SIG-M5 treated with dmso at 0.1 percent for 504 hours (cell line): Measurements from ENCODE around the gene INPP4A.

Source experiments
- DNase-seq: peaks from one replicate; lab custom pipeline; 2025; ENCODE audit not compliant: unreplicated experiment; lab: John Stamatoyannopoulos, UW

The INPP4A gene

GRCh38 chr2:98473995-98474780 lies 29.5 kb downstream of the INPP4A start:
- DNase-seq, result no peak

GRCh38 chr2:98474979-98475632 lies 30.4 kb downstream of the INPP4A start:
- DNase-seq, result no peak

- DNase-seq, result no peak
These were observed 31.7 kb downstream of the INPP4A start for GRCh38 chr2:98476192-98476868.

- DNase-seq, result no peak
These were observed 32.4 kb downstream of the INPP4A start for GRCh38 chr2:98477036-98477435.

- DNase-seq, result no peak
These were observed 32.8 kb downstream of the INPP4A start for GRCh38 chr2:98477506-98477905.

GRCh38 chr2:98478088-98478551 lies 33.5 kb downstream of the INPP4A start:
- peak; percentile 23 for DNase-seq

GRCh38 chr2:98478907-98479306 lies 34.2 kb downstream of the INPP4A start:
- DNase-seq, result no peak

GRCh38 chr2:98479371-98479770 lies 34.7 kb downstream of the INPP4A start:
- no peak for DNase-seq

- peak; percentile 32 for DNase-seq
These were observed 35.4 kb downstream of the INPP4A start for GRCh38 chr2:98479959-98480524.

- DNase-seq, result no peak
These were observed 35.9 kb downstream of the INPP4A start for GRCh38 chr2:98480598-98480997.

- DNase-seq, result no peak
These were observed 37.7 kb downstream of the INPP4A start for GRCh38 chr2:98482362-98482761.

GRCh38 chr2:98483257-98483861 lies 38.7 kb downstream of the INPP4A start:
- DNase-seq, result peak; percentile 55

- no peak for DNase-seq
These were observed 39.5 kb downstream of the INPP4A start for GRCh38 chr2:98484121-98484557.

GRCh38 chr2:98484652-98485452 lies 40.2 kb downstream of the INPP4A start:
- no peak for DNase-seq

GRCh38 chr2:98485453-98485755 lies 40.7 kb downstream of the INPP4A start:
- DNase-seq, result no peak

- no peak for DNase-seq
These were observed 41.8 kb downstream of the INPP4A start for GRCh38 chr2:98486374-98486981.

GRCh38 chr2:98487101-98487805 lies 42.6 kb downstream of the INPP4A start:
- DNase-seq, result no peak

GRCh38 chr2:98487806-98488189 lies 43.1 kb downstream of the INPP4A start:
- peak; percentile 68 for DNase-seq

- DNase-seq, result no peak
These were observed 43.6 kb downstream of the INPP4A start for GRCh38 chr2:98488252-98488651.
